Loucy (cell line): Measurements from ENCODE around the gene REC114.

Experiments used
- H2AFZ ChIP-seq: fragments of 200-600 bp; sonication (generic); 2 replicates; pipeline ENCODE4 v1.6.0; 2016; ENCODE audit warnings: antibody characterized with exemption, mild to moderate bottlenecking, low read length, moderate library complexity
- H3F3A ChIP-seq: fragments of 200-600 bp; 2 replicates; pipeline ENCODE4 v1.6.0; 2016; ENCODE audit warnings: antibody characterized with exemption, low read depth, mild to moderate bottlenecking
- H3K27me3 ChIP-seq: fragments of 200-600 bp; sonication (generic); 2 replicates; pipeline ENCODE4 v1.6.1; 2014; ENCODE audit warnings: low read length, mild to moderate bottlenecking; ENCODE audit not compliant: insufficient read depth, poor library complexity, severe bottlenecking
- H3K36me3 ChIP-seq: fragments of 200-600 bp; sonication (generic); 2 replicates; pipeline ENCODE4 v1.6.1; 2016; ENCODE audit warnings: low read length; ENCODE audit not compliant: insufficient read depth
- H3K4me1 ChIP-seq: fragments of 200-600 bp; sonication (generic); 2 replicates; pipeline ENCODE4 v1.5.1; 2014; ENCODE audit warnings: low read length, mild to moderate bottlenecking; ENCODE audit not compliant: insufficient read depth, poor library complexity, severe bottlenecking
- H3K4me2 ChIP-seq: fragments of 200-600 bp; sonication (generic); 2 replicates; pipeline ENCODE4 v1.6.0; 2014; ENCODE audit warnings: antibody characterized with exemption, low read length, low read depth, mild to moderate bottlenecking; ENCODE audit not compliant: poor library complexity, severe bottlenecking
- H3K4me3 ChIP-seq: fragments of 200-600 bp; sonication (generic); 2 replicates; pipeline ENCODE4 v1.5.1; 2014; ENCODE audit warnings: low read length, mild to moderate bottlenecking, mixed read lengths; ENCODE audit not compliant: poor library complexity, severe bottlenecking
- H3K79me2 ChIP-seq: fragments of 200-600 bp; sonication (generic); 2 replicates; pipeline ENCODE4 v1.6.1; 2014; ENCODE audit warnings: low read length; ENCODE audit not compliant: insufficient read depth
- H3K9ac ChIP-seq: fragments of 200-600 bp; sonication (generic); 2 replicates; pipeline ENCODE4 v1.6.0; 2014; ENCODE audit warnings: mild to moderate bottlenecking, low read depth, low read length, moderate library complexity; ENCODE audit not compliant: poor library complexity, severe bottlenecking
- H3K9me2 ChIP-seq: fragments of 200-600 bp; sonication (generic); replicated peaks from 2 replicates; pipeline ENCODE4 v1.6.1; 2016; ENCODE audit warnings: low read depth, low read length, mixed read lengths
- H3K9me3 ChIP-seq: fragments of 200-600 bp; sonication (generic); 2 replicates; pipeline ENCODE4 v1.6.1; 2014; ENCODE audit warnings: mild to moderate bottlenecking, antibody characterized with exemption, low read length, low read depth; ENCODE audit not compliant: insufficient read depth
- H4K20me1 ChIP-seq: fragments of 200-600 bp; sonication (generic); 2 replicates; pipeline ENCODE4 v1.6.0; 2014; ENCODE audit warnings: antibody characterized with exemption, low read length, mild to moderate bottlenecking; ENCODE audit not compliant: insufficient read depth, poor library complexity, severe bottlenecking
- CTCF ChIP-seq: fragments of 200-600 bp; sonication (generic); conservative IDR thresholded peaks from 2 replicates; pipeline ENCODE4 v1.5.1; 2014; ENCODE audit warnings: mild to moderate bottlenecking, antibody characterized with exemption, low read length
- EZH2phosphoT487 ChIP-seq: fragments of 200-600 bp; IDR thresholded peaks from 2 replicates; pipeline ENCODE4 v1.6.1; 2018; ENCODE audit warnings: antibody characterized with exemption, mild to moderate bottlenecking, moderate library complexity, borderline replicate concordance

REC114 gene

GRCh38 chr15:73597036-73597638, 154.2 kb downstream of the REC114 start:
- Histone ChIP-seq H3K36me3 (no peaks in the 10 kb centered on the region; the same call in 1 of the 2 replicates), H3K27me3 (no peaks in the 10 kb centered on the region), H2AFZ (no peak overlapping the region), H3K9me2 (no peaks in the 10 kb centered on the region), H3K4me1 (peaks cover 10% of the 10 kb centered on the region), H3K4me3 (no peak overlapping the region), H3K79me2 (peaks cover 80% of the 10 kb centered on the region), H3K9me3 (no peaks in the 10 kb centered on the region), H3F3A (no peaks in the 10 kb centered on the region), H4K20me1 (peaks cover 23% of the 10 kb centered on the region), H3K4me2 (no peak overlapping the region), H3K9ac (no peak overlapping the region)
- TF ChIP-seq CTCF (no peak), EZH2phosphoT487 (no peak)

DNA sequence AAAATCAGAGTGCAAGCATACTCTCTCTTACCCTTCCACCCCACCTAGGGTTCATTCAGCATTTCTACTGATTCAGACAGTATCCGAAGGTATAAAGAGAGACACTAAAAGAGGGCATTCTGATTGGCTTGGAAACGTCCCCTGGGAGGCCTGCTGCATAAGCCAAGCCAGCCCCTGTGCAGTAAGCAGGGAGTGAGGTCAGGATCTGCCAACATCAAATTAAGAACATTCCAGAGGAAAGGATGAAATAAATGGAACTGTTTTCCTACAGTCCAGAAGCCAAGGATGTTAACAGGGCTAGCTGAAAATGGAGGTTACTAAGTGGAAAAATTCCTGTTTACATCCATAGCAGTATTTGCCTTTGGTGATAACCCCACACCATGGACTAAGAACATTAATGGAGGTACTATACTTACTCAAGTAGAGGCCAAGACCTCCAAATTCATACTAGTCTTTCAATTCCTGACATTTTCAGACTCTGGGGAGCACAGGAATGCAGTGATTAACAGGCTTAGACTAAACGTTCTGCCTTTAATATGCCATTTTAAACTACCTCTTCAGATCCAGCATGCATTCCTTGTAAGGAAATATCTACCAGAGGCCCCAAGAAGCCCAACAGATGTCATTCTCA, 155.7 kb downstream of the REC114 start:
- Histone ChIP-seq H4K20me1 (peaks cover 25% of the 10 kb centered on the region), H3K36me3 (no peaks in the 10 kb centered on the region; the same call in 1 of the 2 replicates), H3K9me2 (no peaks in the 10 kb centered on the region), H3K9me3 (no peaks in the 10 kb centered on the region), H2AFZ (no peak overlapping the region), H3K4me3 (no peak overlapping the region), H3K4me2 (no peak overlapping the region), H3K79me2 (peaks cover 75% of the 10 kb centered on the region), H3K4me1 (peaks cover 20% of the 10 kb centered on the region), H3F3A (no peaks in the 10 kb centered on the region), H3K9ac (no peak overlapping the region), H3K27me3 (no peaks in the 10 kb centered on the region)
- TF ChIP-seq CTCF (no peak), EZH2phosphoT487 (no peak)

DNA sequence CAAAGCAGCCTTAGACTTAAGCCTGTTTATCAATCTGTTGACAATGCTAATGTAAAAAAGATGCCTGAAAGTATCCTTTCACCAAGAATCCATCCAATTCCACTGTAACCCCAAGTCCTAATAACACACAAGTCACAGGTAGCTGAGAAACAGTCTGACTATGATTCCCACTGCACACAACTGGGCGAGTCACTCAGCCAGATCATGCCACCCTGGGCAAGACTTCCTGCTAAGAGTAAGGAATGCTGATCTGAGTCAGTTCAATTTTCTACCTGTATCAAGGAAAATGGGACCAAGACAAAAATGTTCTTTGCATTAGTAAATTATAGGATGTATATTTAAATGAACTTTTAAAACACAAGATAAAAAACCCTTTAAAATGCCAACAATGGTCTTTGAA, 157.0 kb downstream of the REC114 start:
- no peak overlapping the region for H3K4me2 ChIP-seq
- no peaks in the 10 kb centered on the region; the same call in 1 of the 2 replicates for H3K36me3 ChIP-seq
- H4K20me1 ChIP-seq: peaks cover 25% of the 10 kb centered on the region
- no peak overlapping the region for H3K4me3 ChIP-seq
- TF ChIP-seq CTCF (no peak), EZH2phosphoT487 (no peak)
- H3K9me2 ChIP-seq: no peaks in the 10 kb centered on the region
- H3K9ac ChIP-seq: no peak overlapping the region
- peaks cover 20% of the 10 kb centered on the region for H3K4me1 ChIP-seq
- no peak overlapping the region for H2AFZ ChIP-seq
- no peaks in the 10 kb centered on the region for H3F3A ChIP-seq
- no peaks in the 10 kb centered on the region for H3K9me3 ChIP-seq
- peaks cover 74% of the 10 kb centered on the region for H3K79me2 ChIP-seq
- H3K27me3 ChIP-seq: no peaks in the 10 kb centered on the region
